CD14-positive monocyte (primary cell): ENCODE data around the gene STX17. TPM values are rescaled to one million over a fixed set of nuclear protein-coding genes. Genes with fewer than 3 reads are reported as not detected.

Experiments used
- DNase-seq, 3 donors: peaks; one replicate each; pipeline ENCODE4 v3.0.0-alpha.2; 2011 to 2022
- H2AFZ ChIP-seq: 2 replicates; pipeline ENCODE4 v1.6.0; 2012; ENCODE audit warnings: mild to moderate bottlenecking, low read depth, low read length, inconsistent platforms; ENCODE audit not compliant: insufficient read depth, poor library complexity, severe bottlenecking
- H3K27ac ChIP-seq, 2 donors: 1 replicate in 1 of 2; 2 replicates in 1 of 2; pipeline ENCODE4 v1.5.1; 2012 to 2013; ENCODE audit warnings: low read length in 2 of 2, control low read depth in 1 of 2, inconsistent platforms in 1 of 2, low read depth in 1 of 2, mild to moderate bottlenecking in 1 of 2
- H3K27me3 ChIP-seq, 2 donors: one replicate each; pipeline versions ENCODE4 v1.6.0 to v1.6.1; 2011 to 2013; ENCODE audit warnings: low read length in 2 of 2; ENCODE audit not compliant: control insufficient read depth in 2 of 2, insufficient read depth in 2 of 2
- H3K36me3 ChIP-seq, 2 donors: replicated peaks in 1 of 2; 1 replicate in 1 of 2; 2 replicates in 1 of 2; pipeline versions ENCODE4 v1.5.1 to v1.6.1; 2012 to 2013; ENCODE audit warnings: low read length in 2 of 2, control low read depth in 1 of 2, inconsistent platforms in 1 of 2, mild to moderate bottlenecking in 1 of 2; ENCODE audit not compliant: insufficient read depth in 2 of 2, control insufficient read depth in 1 of 2
- H3K4me1 ChIP-seq, 2 donors: 1 replicate in 1 of 2; 2 replicates in 1 of 2; pipeline versions ENCODE4 v1.5.1 to v1.6.1; 2012 to 2013; ENCODE audit warnings: low read length in 2 of 2, control low read depth in 1 of 2, inconsistent platforms in 1 of 2, mild to moderate bottlenecking in 1 of 2, moderate library complexity in 1 of 2; ENCODE audit not compliant: insufficient read depth in 2 of 2, control insufficient read depth in 1 of 2
- H3K4me2 ChIP-seq: replicated peaks from 2 replicates; pipeline ENCODE3; 2012; ENCODE audit warnings: low read length, moderate library complexity, mild to moderate bottlenecking; ENCODE audit not compliant: poor library complexity, severe bottlenecking; ENCODE audit errors: extremely low read depth
- H3K4me3 ChIP-seq, 3 experiments: fragments of 200-600 bp in 1 of 3; sonication (generic) in 1 of 3; replicated peaks in 1 of 3; 1 replicate in 2 of 3; 2 replicates in 1 of 3; pipeline ENCODE4 v1.5.1; 2011 to 2013; ENCODE audit warnings: low read length in 3 of 3, mild to moderate bottlenecking in 3 of 3, control low read depth in 2 of 3, low read depth in 2 of 3, inconsistent platforms in 1 of 3, moderate library complexity in 1 of 3
- H3K79me2 ChIP-seq: 2 replicates; pipeline ENCODE4 v1.6.0; 2012; ENCODE audit warnings: mild to moderate bottlenecking, control low read depth, inconsistent platforms, low read length, moderate library complexity; ENCODE audit not compliant: insufficient read depth
- H3K9ac ChIP-seq: 2 replicates; pipeline ENCODE4 v1.6.0; 2017; ENCODE audit warnings: low read length, mild to moderate bottlenecking; ENCODE audit not compliant: insufficient read depth, poor library complexity, severe bottlenecking
- H3K9me3 ChIP-seq, 2 donors: replicated peaks in 1 of 2; 1 replicate in 1 of 2; 2 replicates in 1 of 2; pipeline versions ENCODE4 v1.5.1 to v1.6.1; 2012 to 2013; ENCODE audit warnings: low read length in 2 of 2, control low read depth in 1 of 2; ENCODE audit not compliant: control insufficient read depth in 1 of 2, insufficient read depth in 1 of 2
- H4K20me1 ChIP-seq: 2 replicates; pipeline ENCODE4 v1.6.0; 2012; ENCODE audit warnings: mild to moderate bottlenecking, low read length, control low read depth, moderate library complexity; ENCODE audit not compliant: insufficient read depth
- H3K27ac Mint-ChIP-seq, 7 donors: one replicate each; pipeline ENCODE4 v1.8.0; 2020; ENCODE audit warnings: mild to moderate bottlenecking in 7 of 7, mixed read lengths in 7 of 7, moderate library complexity in 6 of 7, inconsistent platforms in 2 of 7
- H3K27me3 Mint-ChIP-seq, 3 donors: one replicate each; pipeline ENCODE4 v1.8.0; 2021 to 2022; ENCODE audit warnings: low read depth in 3 of 3, mild to moderate bottlenecking in 3 of 3, mixed read lengths in 3 of 3, moderate library complexity in 3 of 3, inconsistent platforms in 1 of 3
- H3K36me3 Mint-ChIP-seq, 2 donors: one replicate each; pipeline ENCODE4 v1.8.0; 2020; ENCODE audit warnings: mixed read lengths in 2 of 2, inconsistent platforms in 1 of 2, mild to moderate bottlenecking in 1 of 2
- H3K4me1 Mint-ChIP-seq: one replicate; pipeline ENCODE4 v1.8.0; 2020; ENCODE audit warnings: mild to moderate bottlenecking, mixed read lengths
- H3K4me3 Mint-ChIP-seq, 2 donors: one replicate each; pipeline ENCODE4 v1.8.0; 2020; ENCODE audit warnings: mild to moderate bottlenecking in 2 of 2, mixed read lengths in 2 of 2, moderate library complexity in 1 of 2
- H3K9me3 Mint-ChIP-seq, 7 donors: one replicate each; pipeline ENCODE4 v1.8.0; 2020 to 2022; ENCODE audit warnings: mixed read lengths in 7 of 7, mild to moderate bottlenecking in 6 of 7, moderate library complexity in 6 of 7, inconsistent platforms in 2 of 7
- WGBS: methylation state at CpG from one replicate; pipeline ENCODE4 v1.1.5; 2013; ENCODE audit warnings: missing lambda C conversion rate; ENCODE audit not compliant: insufficient coverage; 5-methylcytosine and 5-hydroxymethylcytosine counted together
- intact Hi-C, 2 donors: fragments of 100-400 bp; cut with micrococcal nuclease; formaldehyde crosslinking; loops; one replicate each; pipeline versions ENCODE4 v1.15.0 to v1.15.1; 2023
- polyA plus RNA-seq, 3 donors: library from polyadenylated mRNA; depleted of rRNA in 1 of 3; unstranded in 2 of 3; stranded (reverse) in 1 of 3; fragments of 300-500 nt in 2 of 3; fragments of >200 nt in 1 of 3; fragmentation: Illumina TruSeq in 2 of 3; gene quantifications; 1 replicate in 2 of 3; 2 replicates in 1 of 3; pipeline ENCODE4 v1.2.3, GENCODE V29; 2012 to 2021
- TF ChIP-seq, protein P1 (sequence below): fragments of 200-600 bp; IDR thresholded peaks from one replicate; pipeline ENCODE4 v1.8.0; 2022; ENCODE audit warnings: antibody characterized with exemption, mild to moderate bottlenecking

STX17 gene
- polyA plus RNA-seq, 3 donors: 10.3 to 16.8 (median 10.6) TPM

DNA sequence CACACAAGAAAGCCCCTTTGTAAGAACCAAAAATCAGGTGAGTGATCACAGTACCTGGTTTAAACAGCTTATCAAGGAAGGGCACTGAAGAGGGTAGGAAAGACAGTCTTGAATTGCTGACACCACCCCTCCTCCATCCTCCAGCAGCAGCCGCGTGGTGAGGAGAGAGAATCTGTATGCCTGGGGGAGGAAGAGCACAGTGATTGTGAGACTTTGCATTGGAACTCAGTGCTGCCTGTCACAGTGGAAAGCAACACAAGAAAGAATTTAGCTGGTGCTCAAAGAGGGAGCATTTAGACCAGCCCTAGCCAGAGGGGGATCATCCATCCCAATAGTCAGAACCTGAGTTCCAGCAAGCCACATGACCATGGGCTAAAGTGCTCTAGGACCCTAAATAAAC, 11.6 kb upstream of the STX17 start:
- no peak for DNase-seq
- H3K27ac ChIP-seq: no peak overlapping the region
- H3K27me3 ChIP-seq: no peaks in the 10 kb centered on the region
- no peaks in the 10 kb centered on the region for H3K9me3 ChIP-seq
- H3K36me3 Mint-ChIP-seq: no peaks in the 10 kb centered on the region
- H3K9ac ChIP-seq: no peak overlapping the region
- no peak overlapping the region for H2AFZ ChIP-seq
- H3K27me3 Mint-ChIP-seq: peaks cover 0 to 4% (median 2%) of the 10 kb centered on the region in 3 donors
- no peaks in the 10 kb centered on the region for H3K36me3 ChIP-seq
- no CpG with 5 or more reads among the region's 2 CpGs for WGBS
- no peak overlapping the region for H3K4me2 ChIP-seq
- H4K20me1 ChIP-seq: no peaks in the 10 kb centered on the region
- no peaks in the 10 kb centered on the region for H3K79me2 ChIP-seq
- no peak overlapping the region for H3K4me3 ChIP-seq
- intact Hi-C loops: no loop called here
- H3K4me1 Mint-ChIP-seq: no peaks in the 10 kb centered on the region
- no peak overlapping the region for H3K27ac Mint-ChIP-seq
- no peaks in the 10 kb centered on the region for H3K4me1 ChIP-seq
- TF ChIP-seq, protein P1, sequence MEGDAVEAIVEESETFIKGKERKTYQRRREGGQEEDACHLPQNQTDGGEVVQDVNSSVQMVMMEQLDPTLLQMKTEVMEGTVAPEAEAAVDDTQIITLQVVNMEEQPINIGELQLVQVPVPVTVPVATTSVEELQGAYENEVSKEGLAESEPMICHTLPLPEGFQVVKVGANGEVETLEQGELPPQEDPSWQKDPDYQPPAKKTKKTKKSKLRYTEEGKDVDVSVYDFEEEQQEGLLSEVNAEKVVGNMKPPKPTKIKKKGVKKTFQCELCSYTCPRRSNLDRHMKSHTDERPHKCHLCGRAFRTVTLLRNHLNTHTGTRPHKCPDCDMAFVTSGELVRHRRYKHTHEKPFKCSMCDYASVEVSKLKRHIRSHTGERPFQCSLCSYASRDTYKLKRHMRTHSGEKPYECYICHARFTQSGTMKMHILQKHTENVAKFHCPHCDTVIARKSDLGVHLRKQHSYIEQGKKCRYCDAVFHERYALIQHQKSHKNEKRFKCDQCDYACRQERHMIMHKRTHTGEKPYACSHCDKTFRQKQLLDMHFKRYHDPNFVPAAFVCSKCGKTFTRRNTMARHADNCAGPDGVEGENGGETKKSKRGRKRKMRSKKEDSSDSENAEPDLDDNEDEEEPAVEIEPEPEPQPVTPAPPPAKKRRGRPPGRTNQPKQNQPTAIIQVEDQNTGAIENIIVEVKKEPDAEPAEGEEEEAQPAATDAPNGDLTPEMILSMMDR: no peak
- H3K9me3 Mint-ChIP-seq: peaks cover 0 to 1% (median 0%) of the 10 kb centered on the region in 7 donors
- no peak overlapping the region for H3K4me3 Mint-ChIP-seq

GRCh38 chr9:99895510-99895909, 10.9 kb upstream of the STX17 start:
- Histone ChIP-seq H3K9me3 (no peaks in the 10 kb centered on the region), H3K4me1 (no peaks in the 10 kb centered on the region), H3K27me3 (no peaks in the 10 kb centered on the region), H3K79me2 (no peaks in the 10 kb centered on the region), H3K4me2 (no peak overlapping the region), H3K36me3 (no peaks in the 10 kb centered on the region), H2AFZ (no peak overlapping the region), H3K27ac (no peak overlapping the region), H4K20me1 (no peaks in the 10 kb centered on the region), H3K4me3 (no peak overlapping the region), H3K9ac (no peak overlapping the region)
- H3K36me3 Mint-ChIP-seq: no peaks in the 10 kb centered on the region
- peaks cover 0 to 1% (median 0%) of the 10 kb centered on the region in 7 donors for H3K9me3 Mint-ChIP-seq
- DNase-seq: no peak
- H3K4me1 Mint-ChIP-seq: no peaks in the 10 kb centered on the region
- H3K27ac Mint-ChIP-seq: no peak overlapping the region
- WGBS: 98% methylated on average over 6 of the region's 6 CpGs
- TF ChIP-seq, protein P1: no peak
- peaks cover 0 to 4% (median 2%) of the 10 kb centered on the region in 3 donors for H3K27me3 Mint-ChIP-seq
- H3K4me3 Mint-ChIP-seq: no peak overlapping the region
- intact Hi-C loops: no loop called here
